Endothelial cell of hepatic sinusoid (primary cell): ENCODE data around the gene EAF1.
"Not testable (repeated sequence)": the region's sequence is repeated elsewhere in the genome, so short reads cannot be mapped to it uniquely, and the experiment has no call there.

Source experiments
- in situ Hi-C: cut with HindIII; loops from 2 replicates; pipeline ENCODE4 v1.10.0; 2017; ENCODE audit warnings: low sequenced_read_pairs

EAF1 gene

DNA sequence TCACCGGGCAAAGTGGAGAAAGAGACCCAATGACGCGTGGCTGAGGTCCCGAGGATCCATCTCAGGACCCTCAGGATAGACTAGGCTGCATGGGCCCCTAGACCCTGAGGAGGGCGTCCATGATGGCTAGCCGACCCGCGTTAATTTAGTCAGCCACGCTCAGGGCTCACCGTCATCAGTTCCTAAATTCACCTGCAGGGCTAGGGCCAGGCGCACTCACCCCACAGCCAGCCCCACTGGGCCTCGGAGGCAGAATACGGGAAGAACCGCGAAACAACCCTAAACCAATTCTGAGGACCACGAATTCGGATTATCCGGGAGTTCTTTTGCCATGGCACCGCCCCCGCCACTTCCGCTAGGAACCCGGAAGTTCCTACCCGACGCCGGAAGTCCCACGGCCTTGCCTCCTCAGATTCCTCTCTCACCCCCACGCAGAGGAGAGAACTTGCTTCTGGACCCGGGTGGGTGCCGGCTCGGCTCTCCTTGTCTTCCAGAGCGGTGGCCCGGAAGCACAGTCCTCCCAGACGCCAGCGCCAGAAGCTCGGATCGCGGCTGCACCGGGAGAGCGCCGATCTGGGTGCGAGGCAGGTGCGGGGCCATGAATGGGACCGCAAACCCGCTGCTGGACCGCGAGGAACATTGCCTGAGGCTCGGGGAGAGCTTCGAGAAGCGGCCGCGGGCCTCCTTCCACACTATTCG, at the start of gene EAF1, which contains the start of gene METTL6:
Gene EAF1 (plus strand): TSS at position 417 of the 699 bp plus-strand sequence. CDS start 182 bp downstream, at position 599.
Gene METTL6 (minus strand): TSS at position 363 of the 699 bp plus-strand sequence. CDS start 1,033 bp downstream, outside the sequence.
- in situ Hi-C loops: loop anchor here (25.0 kb wide), 1 partner anchor 90 kb away; the partner anchor contains the start of gene SH3BP5

DNA sequence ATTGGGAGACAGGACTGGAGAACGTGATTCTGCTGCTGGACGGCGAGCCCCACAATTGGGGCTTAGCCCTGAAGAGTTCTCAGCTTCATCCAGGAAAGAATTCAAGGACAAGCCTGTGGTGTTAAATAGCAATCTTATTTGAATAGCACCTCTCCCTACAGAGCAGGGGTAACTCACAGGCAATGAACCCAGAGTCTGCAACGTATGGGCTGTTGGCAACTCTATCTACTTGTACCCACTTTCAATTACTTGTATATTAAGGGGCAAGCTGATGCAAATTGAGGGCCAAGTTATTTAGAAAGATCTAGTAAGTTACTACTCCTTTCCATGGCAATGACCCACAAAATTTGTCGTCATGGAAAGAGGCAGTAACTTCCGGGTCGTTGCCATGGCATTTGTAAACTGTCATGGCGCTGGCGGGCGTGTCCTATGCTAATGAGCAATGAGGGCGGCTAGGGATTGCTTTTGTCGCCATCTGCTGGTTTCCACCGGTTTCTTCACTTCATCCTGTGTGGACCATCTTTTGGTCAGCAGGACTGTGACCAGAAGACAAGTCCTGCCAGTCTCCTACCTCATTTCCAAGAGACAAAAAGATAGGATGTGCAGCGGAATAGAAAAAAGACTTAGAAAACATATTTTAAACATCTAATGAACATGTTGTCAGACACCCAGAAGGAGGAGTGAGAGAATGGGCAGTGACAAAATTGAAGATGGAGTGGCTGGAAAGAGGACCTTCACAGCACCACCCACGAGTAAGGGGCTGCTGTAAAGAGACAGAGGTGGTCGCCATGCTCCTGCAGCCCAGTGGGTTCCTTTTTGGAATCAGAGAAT, 49.2 kb upstream of the EAF1 start:
- in situ Hi-C loops: no loop called here

DNA sequence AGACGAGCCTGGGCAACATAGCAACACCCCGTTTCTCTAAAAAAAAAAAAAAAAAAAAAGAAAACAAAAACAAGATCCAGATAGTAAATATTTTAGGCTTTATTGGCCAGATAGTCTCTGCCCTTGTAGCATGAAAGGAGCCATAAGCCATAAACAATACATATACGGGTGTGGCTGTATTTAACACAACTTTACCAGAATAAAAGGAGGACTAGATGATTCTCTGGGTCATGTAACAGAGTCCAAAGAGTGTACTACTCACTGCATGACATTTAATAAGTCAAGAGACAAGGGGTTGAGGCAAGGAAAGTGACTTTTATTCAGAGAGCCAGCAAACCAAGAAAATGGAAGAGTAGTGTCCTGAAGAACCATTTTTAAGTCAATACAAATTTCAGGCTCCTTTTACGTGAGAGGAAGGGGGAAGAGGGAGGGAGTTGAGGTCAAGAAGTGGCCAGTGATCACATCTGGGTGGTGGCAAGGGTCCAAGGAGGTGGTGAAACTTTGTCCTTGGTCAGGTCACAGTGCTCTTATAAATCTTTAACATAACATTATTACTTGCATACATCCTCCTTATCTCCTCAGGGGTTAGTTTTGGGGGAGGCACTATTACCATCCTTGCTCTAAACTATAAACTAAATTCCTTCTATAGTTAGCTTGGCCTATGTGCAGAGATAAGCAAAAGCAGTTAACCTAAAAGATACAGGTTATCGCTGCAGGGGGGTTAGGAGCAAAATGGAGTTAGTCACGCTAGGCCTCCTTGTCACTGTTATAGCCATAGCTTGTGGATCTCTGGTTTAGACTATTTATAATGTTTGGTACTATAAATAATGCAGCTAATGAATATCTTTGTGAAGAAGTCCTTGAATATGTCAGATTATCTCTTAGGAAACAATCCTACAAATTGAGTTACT, 46.2 kb upstream of the EAF1 start:
- in situ Hi-C loops: no loop called here

DNA sequence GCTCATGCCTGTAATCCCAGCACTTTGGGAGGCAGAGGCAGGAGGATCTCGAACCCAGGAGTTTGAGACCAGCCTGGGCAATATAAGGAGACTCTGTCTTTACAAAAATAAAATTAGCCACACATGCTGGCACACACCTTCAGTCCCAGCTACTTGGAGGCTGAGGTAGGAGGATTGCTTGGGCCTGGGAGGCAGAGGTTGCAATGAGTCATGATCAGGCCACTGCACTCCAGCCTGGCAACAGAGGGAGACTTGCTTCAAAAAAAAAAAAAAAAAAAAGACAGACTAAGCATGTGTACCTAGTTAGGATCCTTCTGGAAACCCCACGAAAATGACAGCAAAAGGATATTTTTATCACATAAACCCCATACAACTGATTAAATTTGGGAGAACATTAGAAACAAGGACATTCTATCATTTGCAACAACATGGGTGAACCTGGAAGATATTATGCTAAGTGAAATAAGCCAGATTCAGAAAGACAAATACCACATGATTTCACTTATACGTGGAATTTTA, 44.9 kb upstream of the EAF1 start:
- in situ Hi-C loops: no loop called here

DNA sequence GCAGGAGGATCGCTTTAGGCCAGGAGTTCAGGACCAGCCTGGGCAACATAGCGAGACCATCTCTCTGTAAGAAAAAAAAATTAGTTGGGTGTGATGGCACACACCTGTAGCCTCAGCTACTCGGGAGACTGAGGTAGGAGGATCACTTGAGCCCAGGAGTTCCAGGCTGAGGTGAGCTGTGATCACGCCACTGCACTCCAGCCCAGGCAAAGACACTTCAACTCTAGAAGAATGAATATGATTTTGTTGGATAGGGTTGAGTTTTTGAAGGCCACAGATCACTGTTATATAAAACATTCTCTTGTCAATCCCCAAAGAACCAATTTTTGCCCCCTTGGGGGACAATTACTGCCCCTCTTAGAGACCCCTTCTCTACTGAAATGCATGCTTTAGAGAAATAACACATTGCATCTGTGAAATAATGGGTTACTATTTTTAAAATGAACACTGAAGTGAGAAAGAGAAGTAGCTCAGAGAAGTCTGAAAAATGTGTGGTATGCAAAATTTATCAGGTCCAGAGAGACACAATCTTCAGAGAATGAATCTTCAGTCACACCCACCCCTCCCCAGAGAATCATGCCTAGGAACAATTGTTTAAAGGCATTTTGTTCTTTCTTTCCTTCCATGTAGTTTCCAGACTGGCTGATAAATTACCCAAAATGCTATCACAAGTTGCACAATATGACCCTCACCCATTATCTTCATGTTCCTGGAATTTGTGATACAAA, 42.7 kb upstream of the EAF1 start:
- in situ Hi-C loops: no loop called here

DNA sequence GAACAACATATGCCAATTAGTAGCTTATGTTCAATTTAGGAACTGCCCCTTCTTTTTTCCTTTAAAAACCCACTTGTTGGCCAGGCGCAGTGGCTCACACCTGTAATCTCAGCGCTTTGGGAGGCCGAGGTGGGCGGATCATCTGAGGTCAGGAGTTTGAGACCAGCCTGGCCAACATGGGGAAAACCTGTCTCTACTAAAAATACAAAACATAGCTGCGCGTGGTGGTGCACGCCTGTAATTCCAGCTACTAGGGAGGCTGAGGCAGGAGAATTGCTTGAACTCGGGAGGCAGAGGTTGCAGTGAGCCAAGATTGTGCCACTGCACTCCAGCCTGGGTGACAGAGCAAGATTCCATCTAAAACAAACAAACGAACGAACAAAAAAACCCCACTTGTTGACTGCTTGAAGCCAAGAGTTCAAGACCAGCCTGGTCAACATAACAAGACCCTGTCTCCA, 42.1 kb upstream of the EAF1 start:
- in situ Hi-C loops: not testable (repeated sequence)

DNA sequence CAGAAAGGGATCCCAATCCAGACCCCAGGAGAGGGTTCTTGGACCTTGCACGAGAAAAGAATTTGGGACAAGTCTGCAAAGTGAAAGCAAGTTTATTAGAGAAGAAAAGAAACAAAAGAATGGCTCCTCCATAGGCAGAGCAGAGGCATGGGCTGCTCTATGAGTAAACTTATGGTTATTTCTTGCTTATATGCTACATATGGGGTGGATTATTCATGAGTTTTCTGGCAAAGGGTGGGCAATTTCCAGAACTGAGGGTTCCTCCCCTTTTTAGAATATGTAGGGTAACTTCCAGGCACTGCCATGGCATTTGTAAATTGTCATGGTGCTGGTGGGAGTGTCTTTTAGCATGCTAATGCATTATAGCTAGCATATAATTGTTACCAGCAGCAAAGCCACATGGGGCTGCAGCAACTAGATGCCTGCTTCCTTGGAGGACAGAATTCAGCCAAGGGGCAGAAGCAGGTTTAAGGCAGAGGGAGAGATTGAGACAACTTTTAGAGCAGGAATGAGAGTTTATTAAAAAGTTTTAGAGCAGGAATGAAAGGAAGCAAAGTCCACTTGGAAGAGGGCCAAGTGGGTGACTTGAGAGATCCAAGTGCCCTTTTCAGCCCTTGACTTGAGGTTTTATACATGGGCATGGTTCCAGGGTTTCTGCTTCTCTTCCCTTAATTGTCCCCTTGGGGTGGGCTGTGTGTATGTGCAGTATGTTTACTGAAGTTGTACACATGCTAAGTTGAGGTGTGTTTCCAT, 41.3 kb upstream of the EAF1 start:
- in situ Hi-C loops: no loop called here

DNA sequence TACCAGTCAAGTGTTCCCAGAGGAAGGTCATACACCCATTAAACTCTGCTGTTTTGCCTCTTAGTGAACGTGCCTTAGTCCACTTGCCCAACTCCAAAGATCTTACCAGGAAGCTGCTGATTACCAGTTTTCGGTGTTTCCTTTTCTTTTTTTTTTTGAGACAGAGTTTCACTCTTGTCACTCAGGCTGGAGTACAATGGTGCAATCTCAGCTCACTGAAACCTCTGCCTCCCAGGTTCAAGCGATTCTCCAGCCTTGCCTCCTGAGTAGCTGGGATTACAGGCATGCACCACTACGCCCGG, 40.8 kb upstream of the EAF1 start:
- in situ Hi-C loops: not testable (repeated sequence)

DNA sequence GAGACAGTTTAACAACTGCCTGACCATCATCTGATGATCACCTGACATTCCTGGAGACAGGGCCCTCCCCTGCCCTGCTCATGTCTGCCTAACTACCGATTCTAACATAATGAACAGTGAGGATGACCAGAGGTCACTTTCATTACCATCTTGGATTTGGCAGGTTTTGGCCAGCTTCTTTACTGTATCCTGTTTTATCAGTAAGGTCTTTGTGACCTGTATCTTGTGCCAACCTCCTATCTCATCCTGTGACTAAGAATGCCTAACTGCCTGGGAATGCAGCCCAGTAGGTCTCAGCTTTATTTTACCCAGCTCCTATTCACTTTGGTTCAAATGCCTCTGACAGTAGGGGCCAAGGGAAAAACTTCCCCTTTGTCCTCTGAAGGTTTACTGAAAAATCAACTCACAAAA, 40.2 kb upstream of the EAF1 start:
- in situ Hi-C loops: no loop called here

DNA sequence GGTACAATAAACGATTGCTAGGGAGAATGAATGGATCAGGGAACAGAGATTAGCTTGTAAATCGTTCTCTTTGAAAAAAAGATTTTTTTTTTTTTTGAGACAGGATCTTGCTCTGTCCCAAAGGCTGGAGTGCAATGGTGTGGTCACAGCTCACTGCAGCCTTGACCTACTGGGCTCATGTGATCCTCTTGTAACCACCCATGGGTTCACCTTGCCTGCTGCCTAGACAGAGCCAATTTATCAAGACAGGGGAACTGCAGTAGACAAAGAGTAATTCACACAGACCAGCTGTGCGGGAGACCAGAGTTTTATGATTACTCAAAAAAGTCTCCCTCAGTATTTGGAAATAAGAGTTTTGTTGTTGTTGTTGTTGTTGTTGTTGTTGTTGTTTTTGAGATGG, 39.7 kb upstream of the EAF1 start:
- in situ Hi-C loops: no loop called here

DNA sequence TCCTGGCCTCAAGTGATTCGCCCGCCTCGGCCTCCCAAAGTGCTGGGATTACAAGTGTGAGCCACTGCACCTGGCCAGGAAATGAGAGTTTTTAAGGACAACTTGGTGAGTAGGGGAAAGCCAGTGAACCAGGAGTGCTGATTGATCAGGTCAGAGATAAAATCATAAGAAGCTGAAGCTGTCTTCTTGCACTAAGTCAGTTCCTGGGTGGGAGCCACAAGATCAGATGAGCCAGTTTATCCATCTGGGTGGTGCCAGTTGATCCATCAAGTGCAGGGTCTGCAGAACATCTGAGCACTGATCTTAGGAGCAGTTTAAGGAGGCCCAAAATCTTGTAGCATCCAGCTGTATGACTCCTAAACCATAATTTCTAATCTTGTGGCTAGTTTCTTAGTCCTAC, 39.1 kb upstream of the EAF1 start:
- in situ Hi-C loops: not testable (repeated sequence)

DNA sequence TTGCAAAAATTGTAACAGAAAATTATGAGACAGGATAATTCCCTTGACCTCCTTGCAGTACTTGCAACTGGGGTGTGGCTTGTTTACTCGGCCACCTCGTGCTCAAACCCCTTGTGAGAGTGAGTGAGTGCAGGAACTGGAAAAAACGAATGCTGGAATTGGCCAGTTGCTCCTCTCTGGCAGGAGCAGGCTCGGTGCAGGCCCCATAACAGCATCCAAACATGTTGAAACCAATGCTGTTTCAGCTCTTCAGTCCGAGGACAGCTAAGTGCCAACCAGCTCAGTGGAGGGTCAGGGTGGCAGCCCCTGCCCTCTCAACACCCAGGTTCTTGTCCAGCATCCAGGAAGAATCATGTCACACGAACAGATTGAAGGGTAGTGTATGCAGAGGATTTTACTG, 36.9 kb upstream of the EAF1 start:
- in situ Hi-C loops: no loop called here

DNA sequence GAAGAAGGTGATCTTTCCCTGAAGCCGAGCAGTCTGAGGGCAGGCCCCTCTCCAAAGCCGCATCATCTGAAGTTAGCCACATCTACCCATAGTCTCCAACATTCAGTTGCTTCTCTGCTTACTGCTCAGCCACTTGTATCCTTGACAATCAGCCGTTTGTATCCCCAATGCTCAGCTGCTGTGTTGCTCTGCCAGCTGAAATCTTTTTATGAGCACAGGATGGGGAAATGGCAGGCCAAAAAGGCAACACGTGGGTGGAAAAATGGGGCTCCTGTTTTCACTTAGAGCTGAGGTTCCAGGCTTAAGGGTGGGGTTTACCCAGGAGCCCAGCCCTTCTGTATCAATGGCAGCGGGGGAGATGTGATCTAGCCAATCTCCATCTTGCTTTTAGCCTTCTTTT, 36.4 kb upstream of the EAF1 start:
- in situ Hi-C loops: no loop called here

DNA sequence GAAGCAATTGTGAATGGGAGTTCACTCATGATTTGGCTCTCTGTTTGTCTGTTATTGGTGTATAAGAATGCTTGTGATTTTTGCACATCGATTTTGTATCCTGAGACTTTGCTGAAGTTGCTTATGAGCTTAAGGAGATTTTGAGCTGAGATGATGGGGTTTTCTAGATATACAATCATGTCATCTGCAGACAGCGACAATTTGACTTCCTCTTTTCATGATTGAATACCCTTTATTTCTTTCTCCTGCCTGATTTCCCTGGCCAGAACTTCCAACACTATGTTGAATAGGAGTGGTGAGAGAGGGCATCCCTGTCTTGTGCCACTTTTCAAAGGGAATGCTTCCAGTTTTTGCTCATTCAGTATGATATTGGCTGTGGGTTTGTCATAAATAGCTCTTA, 34.1 kb upstream of the EAF1 start:
- in situ Hi-C loops: not testable (repeated sequence)

DNA sequence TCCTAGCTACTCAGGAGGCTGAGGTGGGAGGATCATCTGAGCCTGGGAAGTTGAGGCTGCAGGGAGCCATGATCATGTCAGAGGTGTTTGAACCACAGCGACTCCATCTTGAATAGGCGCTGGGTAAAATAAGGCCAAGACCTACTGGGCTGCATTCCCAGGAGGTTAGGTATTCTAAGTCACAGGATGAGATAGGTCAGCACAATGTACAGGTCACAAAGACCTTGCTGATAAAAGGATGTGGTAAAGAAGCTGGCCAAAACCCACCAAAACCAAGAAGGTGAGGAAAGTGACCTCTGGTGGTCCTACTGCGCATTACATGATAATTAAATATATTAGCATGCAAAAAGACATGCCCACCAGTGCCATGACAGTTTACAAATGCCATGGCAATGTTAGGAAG, 28.7 kb upstream of the EAF1 start:
- in situ Hi-C loops: not testable (repeated sequence)

DNA sequence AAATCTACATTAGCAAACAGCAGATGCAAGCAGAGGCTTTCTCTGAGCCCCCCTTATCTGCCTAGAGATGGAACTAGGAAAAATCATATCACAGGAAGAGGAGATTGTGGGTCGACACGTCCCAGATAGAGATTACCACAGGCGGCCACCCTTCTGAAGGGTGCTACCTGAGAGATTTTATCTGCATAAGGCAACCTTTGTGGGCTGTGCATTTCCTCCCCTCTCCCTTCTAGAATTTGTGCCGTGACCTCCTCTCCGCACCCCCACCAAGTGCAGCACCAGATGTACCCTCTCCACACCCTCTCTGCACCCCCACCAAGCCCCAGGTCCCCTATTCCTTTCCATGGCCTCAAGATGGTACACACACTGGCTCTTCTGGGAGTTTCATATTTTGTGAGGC, 27.4 kb upstream of the EAF1 start:
- in situ Hi-C loops: no loop called here

DNA sequence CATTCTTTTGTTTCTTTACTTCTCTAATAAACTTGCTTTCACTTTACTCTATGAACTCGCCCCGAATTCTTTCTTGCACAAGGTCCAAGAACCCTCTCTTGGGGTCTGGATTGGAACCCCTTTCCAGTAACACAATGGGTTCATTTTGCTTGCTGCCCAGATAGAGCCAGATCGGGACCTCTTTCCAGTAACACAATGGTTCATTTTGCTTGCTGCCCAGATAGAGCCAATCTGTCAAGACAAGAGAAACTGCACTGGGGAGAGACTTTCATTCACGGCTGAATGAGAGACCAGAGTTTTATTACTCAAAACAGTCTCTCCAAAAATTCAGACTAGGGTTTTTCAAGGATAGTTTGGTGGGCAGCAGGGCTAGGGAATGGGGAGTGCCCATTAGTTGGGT, 25.5 kb upstream of the EAF1 start:
- in situ Hi-C loops: no loop called here

DNA sequence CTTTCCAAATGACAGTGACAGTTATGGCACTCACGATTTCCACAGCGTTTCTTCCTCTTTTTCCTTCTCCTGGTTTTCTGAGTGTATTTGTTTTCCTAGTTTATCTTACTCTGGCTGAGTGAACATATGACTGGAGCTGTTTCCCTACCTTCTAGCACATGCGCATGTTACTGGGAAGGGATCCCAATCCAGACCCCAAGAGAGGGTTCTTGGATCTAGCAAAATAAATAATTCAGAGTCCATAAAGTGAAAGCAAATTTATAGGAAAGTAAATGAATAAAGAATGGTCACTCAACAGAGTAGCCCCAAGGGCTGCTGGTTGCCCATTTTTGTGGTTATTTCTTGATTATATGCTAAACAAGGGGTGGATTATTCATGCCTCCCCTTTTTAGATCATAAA, 23.9 kb upstream of the EAF1 start:
- in situ Hi-C loops: no loop called here

DNA sequence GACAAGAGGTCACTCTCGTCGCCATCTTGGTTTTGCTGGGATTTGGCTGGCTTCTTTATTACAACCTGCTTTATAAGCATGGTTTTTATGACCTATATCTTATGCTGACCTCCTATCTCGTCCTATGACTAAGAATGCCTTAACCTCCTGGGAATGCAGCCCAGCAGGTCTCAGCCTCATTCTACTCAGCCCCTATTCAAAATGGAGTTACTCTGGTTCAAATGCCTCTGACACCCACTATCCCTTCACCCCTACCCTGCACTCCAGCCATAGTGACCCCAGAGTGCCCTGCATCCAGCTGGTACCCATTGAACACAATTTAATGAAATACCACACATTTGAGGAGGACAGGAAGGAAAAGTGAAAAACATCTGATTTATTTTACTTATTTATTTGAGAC, 23.4 kb upstream of the EAF1 start:
- in situ Hi-C loops: no loop called here
